Stomach (tissue), 9 donors: ENCODE results near the gene RETREG2. TPM values are rescaled to one million over a fixed set of nuclear protein-coding genes. Genes with fewer than 3 reads are reported as not detected.
A peak's percentile ranks its signal among the peaks of the same experiment; 100 is the strongest.
"Not testable (repeated sequence)": the region's sequence is repeated elsewhere in the genome, so short reads cannot be mapped to it uniquely, and the experiment has no call there.

Source experiments
- DNase-seq, 2 donors: peaks; one replicate each; pipeline versions ENCODE4 v3.0.0 to v3.0.0-alpha.2; 2013 to 2019
- H3K27ac ChIP-seq, 5 donors: fragments of 200-600 bp in 4 of 5; sonication (generic) in 4 of 5; one replicate each; pipeline ENCODE4 v1.5.1; 2013 to 2019; ENCODE audit warnings: mild to moderate bottlenecking in 1 of 5, moderate library complexity in 1 of 5
- H3K27me3 ChIP-seq, 3 donors: fragments of 200-600 bp; sonication (generic); one replicate each; pipeline ENCODE4 v1.5.1; 2017 to 2019; ENCODE audit warnings: mixed run types in 1 of 3
- H3K36me3 ChIP-seq, 4 donors: fragments of 200-600 bp; sonication (generic); 1 replicate in 3 of 4; 2 replicates in 1 of 4; pipeline ENCODE4 v1.5.1; 2016 to 2019
- H3K4me1 ChIP-seq, 4 donors: fragments of 200-600 bp; sonication (generic); one replicate each; pipeline ENCODE4 v1.5.1; 2016 to 2019
- H3K4me3 ChIP-seq, 4 donors: fragments of 200-600 bp; sonication (generic) in 3 of 4; one replicate each; pipeline ENCODE4 v1.5.1; 2016 to 2019; ENCODE audit warnings: mild to moderate bottlenecking in 1 of 4
- H3K9me3 ChIP-seq, 4 donors: fragments of 200-600 bp; sonication (generic); one replicate each; pipeline ENCODE4 v1.5.1; 2016 to 2019
- EP300 ChIP-seq: sonication (generic); formaldehyde crosslinking; IDR thresholded peaks from one replicate; pipeline ENCODE4 v1.6.1; 2017; ENCODE audit warnings: antibody characterized with exemption
- POLR2A ChIP-seq, 4 donors: fragments of 450-650 bp; IDR thresholded peaks; one replicate each; pipeline ENCODE4 v1.6.1; 2016; ENCODE audit warnings: antibody characterized with exemption in 4 of 4, control low read depth in 2 of 4, mild to moderate bottlenecking in 1 of 4, moderate library complexity in 1 of 4
- POLR2AphosphoS5 ChIP-seq, 3 donors: sonication (generic); formaldehyde crosslinking; IDR thresholded peaks; one replicate each; pipeline ENCODE4 v1.6.1; 2016; ENCODE audit warnings: antibody characterized with exemption in 3 of 3
- WGBS, 5 donors: extraction: QIAGEN DNeasy Blood & Tissue Kit in 3 of 5; methylation state at CpG; one replicate each; pipeline versions ENCODE4 v1.1.5 to v1.1.7; 2013 to 2018; 5-methylcytosine and 5-hydroxymethylcytosine counted together
- intact Hi-C: fragments of 100-400 bp; cut with DNase I; formaldehyde crosslinking; loops from one replicate; pipeline ENCODE4 v1.15.1; 2023; ENCODE audit warnings: low total_unique reads
- polyA plus RNA-seq, 3 donors: library from polyadenylated mRNA; stranded (reverse); fragments of 200-250 nt; gene quantifications; one replicate each; pipeline ENCODE4 v1.2.3, GENCODE V29; 2013
- total RNA-seq, 5 donors: library from RNA; depleted of rRNA; stranded (reverse); fragments of >200 nt; gene quantifications; one replicate each; pipeline versions ENCODE4 v1.1.0 to v1.2.3, GENCODE V29; 2014 to 2016
- TF ChIP-seq, protein P1 (sequence below), 7 experiments: fragments of 450-650 bp in 4 of 7; fragments of 200-600 bp in 3 of 7; sonication (generic) in 3 of 7; IDR thresholded peaks; one replicate each; pipeline ENCODE4 v1.5.1; 2016 to 2019; ENCODE audit warnings: antibody characterized with exemption in 7 of 7, control low read depth in 2 of 7, mild to moderate bottlenecking in 1 of 7
- donor health status: healthy with polysubstance abuse.
- donor health status: Bipolar disorder and iron deficiency.
- donor health status: healthy.

The RETREG2 gene
- total and polyA plus RNA-seq, 8 donors: 23.9 to 97.3 (median 43.0) TPM

DNA sequence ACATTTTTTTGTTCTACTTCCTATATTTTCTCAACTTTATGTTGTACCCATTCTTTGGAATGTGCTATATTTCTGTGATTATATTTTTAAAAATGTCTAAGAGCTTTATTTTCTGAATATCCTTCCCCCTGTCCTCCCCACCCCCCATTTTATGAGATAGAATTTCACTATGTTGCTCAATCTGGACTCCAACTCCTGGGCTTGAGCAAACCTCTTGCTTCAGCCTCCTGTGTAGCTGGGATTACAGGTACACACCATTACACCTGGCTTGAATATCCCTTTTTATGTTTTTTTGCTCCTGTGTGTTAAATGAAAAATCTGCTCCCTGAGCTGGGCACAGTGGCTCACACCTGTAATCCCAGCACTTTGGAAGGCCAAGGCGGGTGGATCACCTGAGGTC, 19.3 kb downstream of the RETREG2 start:
- H3K27ac ChIP-seq: no peak overlapping the region
- WGBS, 5 donors: 86 to 100% (median 94%) methylated on average over 1 of the region's 1 CpG
- intact Hi-C loops: no loop called here

DNA sequence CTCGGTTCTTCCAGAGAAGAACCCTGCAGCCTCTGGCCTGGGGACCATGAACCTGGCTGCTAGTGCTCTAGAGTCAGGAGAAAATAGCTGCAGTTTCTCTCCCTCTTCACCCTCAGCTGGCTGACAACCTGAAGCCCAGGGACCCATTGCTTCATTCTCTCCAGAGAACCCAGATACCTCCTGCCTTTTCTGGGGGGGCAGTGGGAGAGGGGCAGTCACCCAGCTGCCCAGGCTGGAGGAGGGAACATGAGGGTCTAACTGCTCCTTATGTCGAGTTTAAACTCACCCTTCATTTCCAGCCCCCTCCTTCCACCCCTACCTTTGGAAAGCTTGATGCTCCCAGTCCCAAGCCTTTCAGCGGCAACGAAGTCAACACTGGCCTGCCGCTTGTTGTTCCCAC, 20.9 kb downstream of the RETREG2 start:
- 76 to 86% (median 80%) methylated on average over 5 of the region's 5 CpGs for WGBS, 5 donors
- H3K4me1 ChIP-seq: peaks cover 0 to 9% (median 3%) of the 10 kb centered on the region in 4 donors
- no peak overlapping the region for H3K4me3 ChIP-seq
- peaks cover 0 to 8% (median 0%) of the 10 kb centered on the region in 3 donors for H3K27me3 ChIP-seq
- no peaks in the 10 kb centered on the region for H3K36me3 ChIP-seq
- H3K9me3 ChIP-seq: no peaks in the 10 kb centered on the region
- TF ChIP-seq POLR2AphosphoS5 (IDR thresholded peaks at IDR 0.05): no peak
- TF ChIP-seq, protein P1, sequence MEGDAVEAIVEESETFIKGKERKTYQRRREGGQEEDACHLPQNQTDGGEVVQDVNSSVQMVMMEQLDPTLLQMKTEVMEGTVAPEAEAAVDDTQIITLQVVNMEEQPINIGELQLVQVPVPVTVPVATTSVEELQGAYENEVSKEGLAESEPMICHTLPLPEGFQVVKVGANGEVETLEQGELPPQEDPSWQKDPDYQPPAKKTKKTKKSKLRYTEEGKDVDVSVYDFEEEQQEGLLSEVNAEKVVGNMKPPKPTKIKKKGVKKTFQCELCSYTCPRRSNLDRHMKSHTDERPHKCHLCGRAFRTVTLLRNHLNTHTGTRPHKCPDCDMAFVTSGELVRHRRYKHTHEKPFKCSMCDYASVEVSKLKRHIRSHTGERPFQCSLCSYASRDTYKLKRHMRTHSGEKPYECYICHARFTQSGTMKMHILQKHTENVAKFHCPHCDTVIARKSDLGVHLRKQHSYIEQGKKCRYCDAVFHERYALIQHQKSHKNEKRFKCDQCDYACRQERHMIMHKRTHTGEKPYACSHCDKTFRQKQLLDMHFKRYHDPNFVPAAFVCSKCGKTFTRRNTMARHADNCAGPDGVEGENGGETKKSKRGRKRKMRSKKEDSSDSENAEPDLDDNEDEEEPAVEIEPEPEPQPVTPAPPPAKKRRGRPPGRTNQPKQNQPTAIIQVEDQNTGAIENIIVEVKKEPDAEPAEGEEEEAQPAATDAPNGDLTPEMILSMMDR (IDR thresholded peaks at IDR 0.05): no peak
- no peak for TF ChIP-seq POLR2A (IDR thresholded peaks at IDR 0.05)
- no peak for TF ChIP-seq EP300
- intact Hi-C loops: no loop called here
- no peak for DNase-seq
- no peak overlapping the region for H3K27ac ChIP-seq

More for the DNA sequence above, 19.3 kb downstream of the RETREG2 start:
- Histone ChIP-seq H3K36me3 (no peaks in the 10 kb centered on the region), H3K4me1 (peaks cover 0 to 9% (median 3%) of the 10 kb centered on the region in 4 donors), H3K27me3 (peaks cover 0 to 8% (median 0%) of the 10 kb centered on the region in 3 donors), H3K9me3 (no peaks in the 10 kb centered on the region), H3K4me3 (no peak overlapping the region)
- no peak for TF ChIP-seq POLR2A (IDR thresholded peaks at IDR 0.05)
- no peak for TF ChIP-seq EP300
- no peak for TF ChIP-seq POLR2AphosphoS5 (IDR thresholded peaks at IDR 0.05)
- TF ChIP-seq, protein P1 (IDR thresholded peaks at IDR 0.05): no peak
- DNase-seq: no peak

DNA sequence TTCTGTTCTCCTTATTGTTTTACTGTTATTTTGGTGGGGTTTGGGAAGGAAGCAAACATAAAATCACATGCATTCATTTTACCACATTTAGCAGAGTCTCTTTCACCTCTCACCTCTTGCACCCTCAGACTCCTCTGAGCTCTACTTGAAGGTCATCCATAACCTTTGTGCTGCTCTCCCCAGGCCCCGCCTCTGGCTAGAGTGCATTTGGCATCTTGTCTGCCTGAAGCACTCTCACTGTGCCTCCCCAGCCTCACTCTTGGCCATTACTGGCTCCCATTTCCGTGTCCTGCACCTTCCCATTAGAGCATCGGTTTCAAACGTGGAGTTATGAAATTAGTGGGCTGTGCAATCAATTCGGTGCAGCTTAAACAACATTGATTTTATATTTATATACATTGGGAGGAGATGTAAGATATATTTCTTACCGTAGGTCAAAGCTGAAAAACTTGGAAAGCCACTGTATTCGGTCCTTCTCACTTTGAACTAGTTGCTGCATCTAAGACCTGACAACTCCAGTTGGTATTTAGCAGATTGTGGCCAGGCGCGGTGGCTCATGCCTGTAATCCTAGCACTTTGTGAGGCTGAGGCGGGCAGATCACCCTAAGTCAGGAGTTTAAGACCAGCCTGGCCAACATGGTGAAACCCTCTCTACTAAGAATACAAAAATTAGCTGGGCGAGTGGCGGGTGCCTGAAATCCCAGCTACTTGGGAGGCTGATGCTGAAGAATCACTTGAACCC, 21.6 kb downstream of the RETREG2 start:
- peaks cover 0 to 8% (median 0%) of the 10 kb centered on the region in 3 donors for H3K27me3 ChIP-seq
- intact Hi-C loops: no loop called here
- WGBS, 5 donors: 86 to 91% (median 88%) methylated on average over 12 of the region's 12 CpGs

DNA sequence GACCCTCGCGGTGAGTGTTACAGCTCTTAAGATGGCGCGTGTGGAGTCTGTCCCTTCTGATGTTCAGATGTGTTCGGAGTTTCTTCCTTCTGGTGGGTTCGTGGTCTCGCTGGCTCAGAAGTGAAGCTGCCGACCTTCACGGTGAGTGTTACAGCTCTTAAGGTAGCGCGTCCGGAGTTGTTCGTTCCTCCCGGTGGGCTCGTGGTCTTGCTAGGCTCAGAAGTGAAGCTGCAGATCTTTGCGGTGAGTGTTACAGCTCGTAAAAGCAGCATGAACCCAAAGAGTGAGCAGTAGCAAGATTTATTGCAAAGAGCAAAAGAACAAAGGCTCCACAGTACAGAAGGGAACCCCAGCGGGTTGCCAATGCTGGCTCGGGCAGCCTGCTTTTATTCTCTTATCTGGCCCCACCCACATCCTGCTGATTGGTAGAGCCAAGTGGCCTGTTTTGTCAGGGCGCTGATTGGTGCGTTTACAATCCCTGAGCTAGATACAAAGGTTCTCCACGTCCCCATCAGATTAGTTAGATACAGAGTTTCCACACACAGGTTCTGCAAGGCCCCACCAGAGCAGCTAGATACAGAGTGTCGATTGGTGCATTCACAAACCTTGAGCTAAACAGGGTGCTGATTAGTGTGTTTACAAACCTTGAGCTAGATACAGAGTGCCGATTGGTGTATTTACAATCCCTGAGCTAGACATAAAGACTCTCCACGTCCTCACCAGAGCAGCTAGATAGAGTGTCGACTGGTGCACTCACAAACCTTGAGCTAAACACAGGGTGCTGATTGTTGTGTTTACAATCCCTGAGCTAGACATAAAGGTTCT, 22.6 kb downstream of the RETREG2 start:
- H3K4me1 ChIP-seq, H3K36me3 ChIP-seq, H3K27me3 ChIP-seq, H3K4me3 ChIP-seq, H3K27ac ChIP-seq, H3K9me3 ChIP-seq, intact Hi-C loops: not testable (repeated sequence)
- peak in 1 of 2 donors; percentile 5 for DNase-seq
- 68 to 75% (median 71%) methylated on average over 24 to 26 of the region's 26 CpGs for WGBS, 5 donors

More for the DNA sequence above, 21.6 kb downstream of the RETREG2 start:
- Histone ChIP-seq H3K4me1 (peaks cover 0 to 9% (median 3%) of the 10 kb centered on the region in 4 donors), H3K27ac (no peak overlapping the region), H3K36me3 (no peaks in the 10 kb centered on the region), H3K4me3 (no peak overlapping the region), H3K9me3 (no peaks in the 10 kb centered on the region)
- no peak for DNase-seq
- TF ChIP-seq POLR2A (IDR thresholded peaks at IDR 0.05) (no peak), POLR2AphosphoS5 (IDR thresholded peaks at IDR 0.05) (no peak), EP300 (no peak)
- TF ChIP-seq, protein P1 (IDR thresholded peaks at IDR 0.05): no peak

DNA sequence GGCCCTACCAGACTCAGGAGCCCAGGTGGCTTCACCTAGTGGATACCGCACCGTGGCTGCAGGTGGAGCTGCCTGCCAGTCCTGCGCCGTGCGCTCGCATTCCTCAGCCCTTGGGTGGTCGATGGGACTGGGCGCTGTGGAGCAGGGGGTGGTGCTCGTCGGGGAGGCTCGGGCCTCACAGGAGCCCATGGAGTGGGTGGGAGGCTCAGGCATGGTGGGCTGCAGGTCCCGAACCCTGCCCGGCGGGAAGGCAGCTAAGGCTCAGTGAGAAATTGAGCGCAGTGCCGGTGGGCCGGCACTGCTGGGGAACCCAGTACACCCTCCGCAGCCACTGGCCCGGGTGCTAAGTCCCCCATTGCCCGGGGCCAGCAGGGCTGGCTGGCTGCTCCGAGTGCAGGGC, 23.3 kb downstream of the RETREG2 start:
- peaks cover 0 to 15% (median 10%) of the 10 kb centered on the region in 4 donors for H3K4me1 ChIP-seq
- intact Hi-C loops, H3K27me3 ChIP-seq, H3K36me3 ChIP-seq, H3K9me3 ChIP-seq, DNase-seq, H3K27ac ChIP-seq, H3K4me3 ChIP-seq: not testable (repeated sequence)
- 88 to 92% (median 91%) methylated on average over 11 to 21 of the region's 21 CpGs for WGBS, 5 donors
